NCI-H2227 treated with DMSO at 0.1 percent for 48 hours (cell line): Measurements from ENCODE around the gene TMEM43.

ENCODE experiments used
- DNase-seq: peaks from one replicate; lab custom pipeline; 2025; lab: John Stamatoyannopoulos, UW

The TMEM43 gene

DNA sequence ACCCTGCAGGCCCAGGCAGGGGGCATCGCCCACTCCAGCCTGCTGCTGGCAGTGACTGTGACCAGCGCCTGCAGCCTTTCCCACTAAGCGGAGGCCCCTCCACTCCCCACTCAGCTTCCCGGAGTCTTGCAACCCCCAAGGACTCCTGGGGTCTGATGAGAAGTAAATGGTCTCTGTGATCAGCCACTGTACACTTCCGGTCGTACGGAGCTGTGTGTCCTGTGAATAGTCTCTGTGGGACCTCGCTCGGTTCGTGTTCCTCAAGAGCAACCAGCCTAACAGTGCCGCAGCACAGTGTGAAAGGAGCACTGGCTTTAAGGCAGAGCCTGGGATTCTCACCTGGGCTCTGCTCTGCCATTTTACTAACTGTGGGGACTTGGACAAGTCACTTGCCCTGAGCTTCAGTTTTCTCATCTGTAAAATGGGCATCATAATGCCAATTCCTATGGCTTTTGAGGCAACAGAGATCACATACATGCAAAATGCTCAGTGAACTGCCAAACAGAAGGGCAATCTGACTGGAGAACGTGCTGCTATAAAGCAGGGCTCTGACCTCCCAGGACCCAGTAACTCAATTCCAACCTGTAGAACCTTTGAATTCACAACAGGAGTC lies 26.7 kb downstream of the TMEM43 start:
- DNase-seq = no peak

DNA sequence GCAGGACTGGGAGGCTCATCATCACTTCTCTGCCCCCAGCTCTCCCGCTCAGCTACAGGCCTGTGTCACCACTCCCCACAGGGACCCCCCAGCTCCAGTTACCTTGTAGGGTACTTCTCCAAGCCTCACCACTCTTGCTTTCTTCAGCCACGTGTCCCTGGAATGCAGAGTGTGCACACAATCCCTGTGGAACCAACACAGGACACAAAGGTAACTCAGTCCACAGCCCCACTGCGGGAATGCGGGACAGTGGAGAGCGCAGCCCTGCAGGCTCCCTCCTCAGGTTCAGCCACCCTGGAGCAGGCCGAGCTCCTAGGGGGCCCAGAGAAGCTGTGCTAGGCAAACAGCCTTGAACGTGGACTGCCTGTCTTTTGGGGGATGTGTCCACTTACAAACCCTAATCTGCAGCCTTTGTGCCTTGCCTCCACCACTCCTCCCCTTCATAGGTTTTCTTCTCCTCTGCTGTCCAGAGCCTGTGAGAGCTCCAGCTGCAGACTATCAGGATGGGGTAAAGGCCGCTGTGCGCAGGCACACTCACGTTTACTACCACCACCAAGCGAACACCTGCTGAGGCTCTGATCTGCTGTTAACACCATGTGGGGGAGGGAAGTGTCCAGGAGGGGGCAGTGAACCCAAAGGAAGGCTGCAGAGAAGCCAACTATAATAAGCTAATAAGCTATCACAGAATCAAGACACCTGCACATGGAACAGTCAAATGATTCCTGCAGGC lies 27.5 kb downstream of the TMEM43 start:
- DNase-seq = no peak

DNA sequence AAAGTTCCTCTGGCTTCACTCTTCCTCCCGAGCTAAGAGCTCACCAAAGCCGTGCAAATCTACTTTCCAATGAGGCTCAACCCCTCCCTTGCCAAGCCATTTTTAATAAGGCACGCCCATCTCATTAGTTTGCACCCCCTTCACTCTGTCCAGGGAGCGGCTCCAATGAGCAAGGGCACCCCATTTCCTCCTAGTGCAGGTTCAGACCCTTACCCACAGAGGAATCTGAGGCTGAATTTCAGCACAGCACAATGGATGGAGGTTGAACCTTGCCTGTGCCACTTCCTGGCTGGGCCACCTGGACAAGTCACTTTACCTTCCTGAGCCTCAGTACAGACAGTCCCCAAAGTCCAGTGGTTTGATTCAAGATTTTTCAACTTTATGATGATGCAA lies 28.1 kb downstream of the TMEM43 start:
- DNase-seq = no peak

DNA sequence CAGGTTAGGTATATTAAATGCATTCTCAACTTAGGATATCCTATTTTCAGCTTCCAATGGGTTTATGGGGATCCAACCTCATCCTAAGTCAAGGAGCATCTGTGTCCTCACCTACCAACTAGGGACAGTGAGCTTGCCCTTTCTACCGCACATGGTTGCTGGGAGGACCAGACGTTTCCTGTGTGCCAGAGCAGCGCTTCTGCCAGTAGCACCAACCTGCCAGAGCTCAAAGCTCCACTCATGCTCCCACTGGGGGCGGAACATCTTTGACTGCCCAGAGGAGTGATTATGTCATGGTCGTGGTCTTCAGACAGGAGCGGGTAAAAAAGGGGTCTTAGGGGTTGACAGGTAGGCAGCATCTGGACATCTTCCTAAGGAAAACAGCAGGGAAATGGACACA lies 28.8 kb downstream of the TMEM43 start:
- DNase-seq = no peak

GRCh38 chr3:14154276-14154675 lies 29.4 kb downstream of the TMEM43 start:
- DNase-seq = no peak

- DNase-seq = no peak
Measured at GRCh38 chr3:14154895-14155440, 30.1 kb downstream of the TMEM43 start.

DNA sequence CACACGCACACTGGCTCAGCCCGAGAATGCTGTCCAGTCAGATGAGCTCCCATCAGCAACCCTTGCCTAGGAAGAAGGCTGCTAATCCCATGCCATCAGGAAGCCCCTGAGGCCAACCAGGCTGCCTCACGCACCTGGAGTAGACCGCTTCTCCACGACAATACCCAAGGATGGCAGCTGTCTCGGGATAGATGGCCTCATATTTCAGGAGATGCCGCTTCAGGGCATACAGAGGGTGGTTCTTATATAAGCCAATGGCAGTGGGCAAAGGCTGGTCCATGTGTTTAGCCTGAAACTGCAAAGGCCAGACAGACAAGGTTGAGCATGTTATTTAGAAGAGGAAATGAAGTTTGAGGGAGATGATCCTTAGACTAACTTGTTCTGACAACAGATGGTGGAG lies 31.3 kb downstream of the TMEM43 start:
- DNase-seq = no peak

- no peak for DNase-seq
Measured at GRCh38 chr3:14156843-14157561, 32.1 kb downstream of the TMEM43 start.

DNA sequence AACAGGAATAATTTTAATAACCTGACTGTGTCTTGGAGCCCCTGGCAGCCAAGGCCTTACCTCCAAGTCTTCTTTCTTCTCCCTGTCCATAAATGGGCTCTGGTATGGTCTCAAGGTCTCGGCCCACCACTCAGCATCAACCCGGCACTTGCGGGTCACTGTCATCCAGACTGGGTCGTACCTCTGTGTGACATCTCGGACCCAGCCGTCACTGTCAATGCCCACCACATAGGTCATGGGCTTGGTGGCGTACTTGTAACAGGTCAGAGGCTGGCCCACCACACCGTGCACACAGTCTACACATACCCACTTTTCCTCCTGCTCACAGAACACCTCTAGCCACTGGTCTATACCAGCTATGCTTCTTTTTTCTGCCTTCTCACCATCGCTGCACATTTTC lies 33.1 kb downstream of the TMEM43 start:
- no peak for DNase-seq

DNA sequence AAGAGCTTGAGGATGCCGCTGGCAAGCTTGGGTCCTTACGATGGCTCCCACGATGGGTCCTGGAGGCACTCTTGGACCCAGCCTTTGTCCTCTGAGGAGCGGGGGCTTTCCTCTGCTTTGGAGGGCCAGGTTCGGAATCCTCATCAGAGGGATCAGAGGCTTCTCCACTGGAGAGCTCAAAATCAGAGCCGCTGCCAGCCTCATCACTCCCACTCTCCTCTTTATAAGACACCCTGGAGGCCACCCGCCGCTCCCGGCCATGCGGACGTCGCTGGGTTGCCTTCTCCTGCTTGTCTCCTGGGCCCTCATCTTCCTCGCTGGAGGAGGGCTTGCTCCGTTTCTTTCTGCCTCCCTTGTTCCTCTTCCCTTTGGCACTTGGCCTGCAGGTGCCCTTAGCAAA lies 33.5 kb downstream of the TMEM43 start:
- no peak for DNase-seq

GRCh38 chr3:14159426-14159825 lies 34.6 kb downstream of the TMEM43 start:
- no peak for DNase-seq

- DNase-seq = no peak
Measured at GRCh38 chr3:14161282-14161681, 36.4 kb downstream of the TMEM43 start.

DNA sequence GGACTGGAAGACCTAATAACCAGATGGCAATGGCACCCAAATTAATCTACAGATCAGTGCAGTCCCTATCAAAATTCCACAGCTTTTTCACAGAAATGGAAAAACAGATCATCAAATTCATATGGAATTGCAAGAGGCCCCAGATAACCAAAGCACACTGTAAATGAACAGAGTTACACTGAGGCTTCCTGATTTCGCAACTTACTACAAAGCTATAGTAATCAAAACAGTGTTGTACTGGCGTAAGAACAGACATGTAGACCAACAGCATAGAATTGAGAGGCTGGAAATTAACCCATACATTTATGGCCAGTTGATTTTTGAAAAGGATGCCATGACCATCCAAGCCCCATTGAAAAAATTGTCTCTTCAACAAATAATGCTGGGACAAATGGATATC lies 37.3 kb downstream of the TMEM43 start:
- no peak for DNase-seq

DNA sequence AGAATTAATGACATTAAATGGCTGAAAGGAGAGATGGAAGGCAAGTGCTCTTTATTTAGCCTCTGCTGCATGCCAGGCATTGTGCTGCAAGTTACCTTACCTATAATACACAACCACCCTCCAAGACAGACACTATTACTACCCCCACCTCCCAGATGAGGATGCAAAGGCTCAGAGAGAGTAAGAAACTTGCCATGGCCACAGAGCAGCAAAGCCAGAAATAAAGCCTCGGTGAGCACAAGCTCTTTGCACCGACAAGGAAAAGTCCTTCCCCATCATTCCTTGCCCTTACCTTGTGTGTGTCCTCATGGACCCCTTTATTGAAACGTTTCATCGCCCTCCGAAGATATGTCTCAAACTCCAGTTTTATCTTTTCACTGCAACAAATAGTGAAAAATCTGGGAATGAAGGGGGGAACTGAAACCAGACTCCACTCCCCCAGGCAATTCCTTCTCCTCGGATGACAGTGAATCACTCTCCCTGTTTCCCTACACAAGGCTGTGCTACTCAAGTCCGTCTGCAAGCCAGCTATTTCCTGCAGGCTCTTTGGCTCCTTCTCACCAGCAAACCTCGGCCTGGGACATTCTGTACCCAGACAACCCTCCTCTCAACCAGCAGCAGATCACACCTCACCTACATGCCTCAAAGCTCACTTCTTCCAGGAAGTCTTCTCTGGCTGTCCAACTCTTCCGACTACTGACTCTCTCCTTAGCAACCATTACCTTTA lies 42.2 kb downstream of the TMEM43 start:
- DNase-seq = no peak

- DNase-seq = no peak
Measured at GRCh38 chr3:14169435-14169834, 44.6 kb downstream of the TMEM43 start.

- DNase-seq = no peak
Measured at GRCh38 chr3:14169871-14170270, 45.0 kb downstream of the TMEM43 start.

- DNase-seq = no peak
Measured at GRCh38 chr3:14170531-14171159, 45.8 kb downstream of the TMEM43 start.

DNA sequence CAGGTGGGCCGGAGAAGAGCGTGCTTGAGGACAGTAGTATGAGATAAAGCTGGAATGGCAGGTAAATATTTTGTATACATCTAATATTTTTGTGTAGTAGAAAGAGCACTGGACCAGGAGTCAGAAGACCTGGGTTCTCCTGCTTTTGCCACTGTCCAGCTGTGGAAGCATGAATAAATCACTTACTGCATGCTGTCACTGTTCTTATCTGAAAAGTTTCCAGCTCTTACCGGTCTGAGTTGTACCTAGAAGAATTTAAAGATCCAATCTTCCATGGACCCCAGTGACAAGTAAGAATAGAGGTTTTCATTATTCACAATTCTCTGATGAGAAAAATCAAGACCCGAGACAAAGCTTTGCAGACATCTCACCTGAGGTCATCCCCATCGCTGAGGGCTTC lies 47.6 kb downstream of the TMEM43 start:
- DNase-seq = no peak

- DNase-seq = no peak
Measured at GRCh38 chr3:14174483-14174882, 49.6 kb downstream of the TMEM43 start.

GRCh38 chr3:14175383-14176037 lies 50.7 kb downstream of the TMEM43 start:
- no peak for DNase-seq

GRCh38 chr3:14177580-14178246 lies 52.9 kb downstream of the TMEM43 start:
- DNase-seq = no peak
